Fibroblast of mammary gland (primary cell): ENCODE results near the gene ATG4D.

Experiments used
- DNase-seq: peaks from one replicate; pipeline ENCODE4 v3.0.0-alpha.2; 2010; ENCODE audit warnings: low read depth
- H3K4me3 ChIP-seq: 2 replicates; pipeline ENCODE4 v1.5.1; 2011; ENCODE audit warnings: low read depth, mild to moderate bottlenecking, low read length, moderate library complexity; ENCODE audit not compliant: control insufficient read depth
- TF ChIP-seq, protein P1 (sequence below): conservative IDR thresholded peaks from 2 replicates; pipeline ENCODE4 v1.5.1; 2011; ENCODE audit warnings: low read depth, low read length, inconsistent platforms; ENCODE audit not compliant: control insufficient read depth, insufficient read depth

The ATG4D gene

DNA sequence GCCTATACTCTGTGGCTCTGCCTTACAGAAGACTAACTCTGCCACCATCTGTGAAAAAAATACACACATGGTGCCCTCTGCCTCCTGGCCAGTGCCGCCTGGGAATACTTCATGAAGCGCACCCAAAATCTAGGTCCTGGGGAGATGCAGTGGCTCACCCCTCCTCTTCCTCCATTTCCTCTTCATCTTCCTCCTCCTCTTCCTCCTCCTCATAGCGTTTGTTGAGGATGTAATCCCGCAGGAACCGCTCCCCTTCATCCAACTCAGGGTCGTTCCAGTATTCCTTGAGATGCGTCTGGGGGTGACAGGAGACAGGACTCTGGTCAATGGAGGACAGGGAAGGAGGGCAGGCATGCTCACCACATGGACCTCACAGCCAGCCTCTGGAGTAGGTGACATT lies 16.4 kb downstream of the ATG4D start:
- no peak for DNase-seq
- H3K4me3 ChIP-seq, result no peak overlapping the region

DNA sequence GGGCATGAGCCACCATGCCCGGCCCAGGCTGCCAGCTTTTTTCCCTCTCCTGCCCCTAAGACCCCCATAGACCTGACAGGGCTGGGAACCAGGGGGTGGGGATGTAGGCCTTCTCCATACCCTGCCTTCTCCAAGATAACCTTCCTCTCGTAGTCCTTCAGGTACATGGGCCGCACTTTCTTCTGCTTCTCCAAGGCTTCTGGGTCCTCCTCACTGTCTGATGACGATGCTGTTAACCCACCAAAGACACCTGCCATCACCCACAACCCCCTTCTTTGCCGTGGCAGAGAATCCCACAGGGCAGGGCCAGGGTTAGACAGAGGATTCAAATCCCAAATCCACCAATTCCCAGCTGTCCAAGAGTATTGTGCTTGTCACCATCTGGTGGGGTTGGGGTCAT lies 18.9 kb downstream of the ATG4D start:
- TF ChIP-seq, protein P1, sequence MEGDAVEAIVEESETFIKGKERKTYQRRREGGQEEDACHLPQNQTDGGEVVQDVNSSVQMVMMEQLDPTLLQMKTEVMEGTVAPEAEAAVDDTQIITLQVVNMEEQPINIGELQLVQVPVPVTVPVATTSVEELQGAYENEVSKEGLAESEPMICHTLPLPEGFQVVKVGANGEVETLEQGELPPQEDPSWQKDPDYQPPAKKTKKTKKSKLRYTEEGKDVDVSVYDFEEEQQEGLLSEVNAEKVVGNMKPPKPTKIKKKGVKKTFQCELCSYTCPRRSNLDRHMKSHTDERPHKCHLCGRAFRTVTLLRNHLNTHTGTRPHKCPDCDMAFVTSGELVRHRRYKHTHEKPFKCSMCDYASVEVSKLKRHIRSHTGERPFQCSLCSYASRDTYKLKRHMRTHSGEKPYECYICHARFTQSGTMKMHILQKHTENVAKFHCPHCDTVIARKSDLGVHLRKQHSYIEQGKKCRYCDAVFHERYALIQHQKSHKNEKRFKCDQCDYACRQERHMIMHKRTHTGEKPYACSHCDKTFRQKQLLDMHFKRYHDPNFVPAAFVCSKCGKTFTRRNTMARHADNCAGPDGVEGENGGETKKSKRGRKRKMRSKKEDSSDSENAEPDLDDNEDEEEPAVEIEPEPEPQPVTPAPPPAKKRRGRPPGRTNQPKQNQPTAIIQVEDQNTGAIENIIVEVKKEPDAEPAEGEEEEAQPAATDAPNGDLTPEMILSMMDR, result no peak
- DNase-seq, result no peak

More for the DNA sequence above, 16.4 kb downstream of the ATG4D start:
- TF ChIP-seq, protein P1, result no peak

DNA sequence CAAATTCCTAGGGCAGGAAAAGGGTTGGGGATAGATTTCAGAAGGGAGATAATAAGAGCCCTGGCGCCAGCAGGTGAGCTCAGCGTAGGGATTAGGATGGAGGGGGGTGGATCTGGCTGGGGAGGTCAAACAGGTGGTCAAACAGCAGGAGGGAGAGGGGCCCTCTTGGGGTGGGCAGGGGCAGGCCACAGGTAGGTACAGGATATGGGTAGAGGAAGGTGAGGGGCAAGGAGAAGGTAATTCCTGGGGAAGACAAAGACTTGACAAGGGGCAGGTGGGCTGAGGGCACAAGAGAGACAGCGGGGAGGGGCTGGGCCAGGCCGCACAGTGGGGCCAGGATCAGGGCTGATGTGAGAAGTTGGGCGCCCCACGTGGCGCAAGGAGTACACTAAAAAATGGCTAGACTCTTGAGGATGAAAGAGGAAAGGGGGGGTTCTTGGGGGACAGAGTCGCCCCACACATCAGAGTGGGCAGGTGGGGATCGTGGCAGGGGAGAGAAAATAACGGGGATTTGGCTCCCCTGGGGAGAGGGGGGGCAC lies 21.4 kb downstream of the ATG4D start:
- DNase-seq, result peak; percentile 40
- TF ChIP-seq, protein P1, result peak; percentile 20
- H3K4me3 ChIP-seq, result peak overlapping the region; percentile 86

More for the DNA sequence above, 18.9 kb downstream of the ATG4D start:
- H3K4me3 ChIP-seq, result no peak overlapping the region

DNA sequence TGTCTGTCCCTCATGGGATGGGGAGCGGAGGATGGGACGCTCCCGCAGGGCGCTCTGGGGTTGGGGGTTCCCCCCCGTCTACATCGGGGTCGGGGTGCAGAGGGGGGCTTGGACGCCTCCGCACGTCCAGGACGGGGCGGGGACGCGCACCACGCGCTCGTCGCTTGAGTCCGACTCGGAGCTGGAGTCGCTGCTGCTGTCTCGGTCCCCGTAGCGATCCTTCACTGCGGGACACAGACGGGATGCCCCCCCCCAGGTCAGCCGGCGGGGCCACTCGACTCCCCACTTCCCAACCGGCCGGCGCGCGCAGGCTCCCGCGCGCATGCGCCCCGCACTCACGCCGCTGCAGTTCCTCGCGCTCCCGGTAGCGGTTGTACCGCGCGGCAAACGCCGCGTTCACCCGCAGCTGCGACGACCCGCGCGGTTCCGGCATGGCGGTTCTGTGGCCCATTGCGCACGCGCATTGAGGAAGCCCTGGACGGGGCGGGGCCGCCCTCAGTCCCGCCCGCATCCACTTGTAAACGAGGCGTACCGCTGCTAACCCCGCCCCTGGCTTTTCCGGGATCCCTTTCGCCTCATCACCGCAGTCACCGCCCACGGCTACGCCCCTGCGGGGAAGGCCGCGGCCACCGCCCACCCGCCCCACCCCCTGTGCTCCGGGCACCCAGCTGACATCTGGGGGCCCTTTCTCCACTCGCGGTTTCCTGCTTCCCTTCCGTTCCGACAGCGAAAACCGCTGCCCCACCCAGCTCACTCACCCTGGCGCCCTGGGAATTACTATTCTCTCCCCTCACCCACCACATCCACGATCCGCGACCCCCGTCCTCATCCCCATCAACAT lies 22.1 kb downstream of the ATG4D start, which contains the start of gene KRI1:
Gene KRI1 (minus strand): TSS at position 444 of the 841 bp plus-strand sequence. CDS start 11 bp downstream, at position 433.
- H3K4me3 ChIP-seq, result peak within 1 kb of the TSS; percentile 86
- TF ChIP-seq, protein P1, result no peak
- DNase-seq, result peak; percentile 95

DNA sequence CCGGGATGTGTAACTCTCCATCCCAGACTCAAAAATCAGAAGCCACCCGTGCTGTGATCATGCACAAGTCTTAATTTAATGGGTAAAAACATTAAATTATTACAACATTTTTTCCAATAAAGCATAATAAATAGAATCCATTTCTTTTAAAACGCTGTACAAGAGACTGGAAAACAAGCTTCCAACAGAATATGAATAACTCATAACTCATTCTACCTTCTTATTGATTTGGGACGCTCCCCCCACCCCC lies 22.6 kb downstream of the ATG4D start:
- no peak for DNase-seq
- H3K4me3 ChIP-seq, result peak overlapping the region; percentile 86
- TF ChIP-seq, protein P1, result no peak

DNA sequence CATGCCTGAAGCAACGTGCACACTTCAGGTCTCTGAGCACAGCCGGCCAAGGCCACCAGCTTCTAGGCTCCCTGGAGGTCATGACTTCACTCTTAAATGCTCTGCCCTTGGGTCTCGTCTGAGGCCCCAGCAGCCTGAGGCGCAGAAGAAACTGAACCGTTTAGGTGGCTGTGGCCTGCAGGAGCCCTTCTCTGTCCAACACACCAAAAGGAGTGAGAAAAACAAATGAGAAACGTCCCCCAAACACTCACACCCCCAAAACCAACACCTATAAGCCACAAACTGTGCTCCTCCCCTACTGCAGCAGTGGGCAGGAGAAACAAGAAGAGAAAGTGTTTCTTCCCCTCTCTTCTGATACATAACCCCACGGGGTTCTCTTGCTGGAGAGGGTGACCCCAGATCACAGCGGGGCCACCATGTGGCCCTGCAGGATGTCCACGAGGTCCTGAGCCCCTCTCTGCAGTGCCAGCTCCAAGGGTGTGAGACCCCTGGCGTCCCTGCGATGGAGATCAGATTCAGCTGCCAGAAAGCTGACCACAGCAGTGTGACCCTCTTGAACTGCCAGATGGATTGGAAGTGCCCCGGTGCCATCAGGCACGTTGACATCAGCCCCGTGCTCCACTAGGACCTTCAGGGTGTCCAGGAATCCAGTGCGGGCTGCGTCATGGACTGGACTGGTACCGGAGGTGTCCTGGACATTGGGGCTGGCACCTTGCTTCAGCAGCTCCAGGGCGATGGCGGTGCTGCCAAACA lies 23.1 kb downstream of the ATG4D start:
- no peak for DNase-seq
- peak overlapping the region; percentile 86 for H3K4me3 ChIP-seq
- TF ChIP-seq, protein P1, result no peak
